Measurements from ENCODE around the gene TERT.
"Not testable (repeated sequence)": the region's sequence is repeated elsewhere in the genome, so short reads cannot be mapped to it uniquely, and the experiment has no call there.

DNA sequence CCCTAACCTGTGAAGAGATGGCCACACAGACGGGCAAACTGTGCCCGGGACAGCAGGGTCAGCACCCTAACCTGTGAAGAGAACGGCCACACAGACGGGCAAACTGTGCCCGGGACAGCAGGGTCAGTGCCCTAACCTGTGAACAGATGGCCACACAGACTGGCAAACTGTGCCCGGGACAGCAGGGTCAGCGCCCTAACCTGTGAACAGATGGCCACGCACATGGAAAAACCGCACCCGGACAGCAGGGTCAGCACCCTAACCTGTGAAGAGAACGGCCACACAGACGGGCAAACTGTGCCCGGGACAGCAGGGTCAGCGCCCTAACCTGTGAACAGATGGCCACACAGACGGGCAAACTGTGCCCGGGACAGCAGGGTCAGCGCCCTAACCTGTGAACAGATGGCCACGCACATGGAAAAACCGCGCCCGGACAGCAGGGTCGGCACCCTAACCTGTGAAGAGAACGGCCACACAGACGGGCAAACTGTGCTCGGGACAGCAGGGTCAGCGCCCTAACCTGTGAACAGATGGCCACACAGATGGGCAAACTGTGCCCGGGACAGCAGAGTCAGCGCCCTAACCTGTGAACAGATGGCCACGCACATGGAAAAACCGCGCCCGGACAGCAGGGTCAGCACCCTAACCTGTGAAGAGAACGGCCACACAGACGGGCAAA, 44.4 kb upstream of the TERT start:
- not testable (repeated sequence) for TF ChIP-seq TAF1 (IDR thresholded peaks at IDR 0.05; ENCODE audit: borderline replicate concordance, low read depth, low read length); NRF1 (conservative IDR thresholded peaks at IDR 0.05; ENCODE audit: low read depth, low read length); JUND (IDR thresholded peaks at IDR 0.05; ENCODE audit: low read depth, low read length); POLR2A (IDR thresholded peaks at IDR 0.05; ENCODE audit: low read depth, low read length); ZNF217 (IDR thresholded peaks at IDR 0.05); MTA3 (IDR thresholded peaks at IDR 0.05; ENCODE audit: borderline replicate concordance, low read length); SREBF2 (IDR thresholded peaks at IDR 0.05; ENCODE audit: low read length); CHD1 (IDR thresholded peaks at IDR 0.05; ENCODE audit: low read depth, low read length)
- TF ChIP-seq, protein P1, sequence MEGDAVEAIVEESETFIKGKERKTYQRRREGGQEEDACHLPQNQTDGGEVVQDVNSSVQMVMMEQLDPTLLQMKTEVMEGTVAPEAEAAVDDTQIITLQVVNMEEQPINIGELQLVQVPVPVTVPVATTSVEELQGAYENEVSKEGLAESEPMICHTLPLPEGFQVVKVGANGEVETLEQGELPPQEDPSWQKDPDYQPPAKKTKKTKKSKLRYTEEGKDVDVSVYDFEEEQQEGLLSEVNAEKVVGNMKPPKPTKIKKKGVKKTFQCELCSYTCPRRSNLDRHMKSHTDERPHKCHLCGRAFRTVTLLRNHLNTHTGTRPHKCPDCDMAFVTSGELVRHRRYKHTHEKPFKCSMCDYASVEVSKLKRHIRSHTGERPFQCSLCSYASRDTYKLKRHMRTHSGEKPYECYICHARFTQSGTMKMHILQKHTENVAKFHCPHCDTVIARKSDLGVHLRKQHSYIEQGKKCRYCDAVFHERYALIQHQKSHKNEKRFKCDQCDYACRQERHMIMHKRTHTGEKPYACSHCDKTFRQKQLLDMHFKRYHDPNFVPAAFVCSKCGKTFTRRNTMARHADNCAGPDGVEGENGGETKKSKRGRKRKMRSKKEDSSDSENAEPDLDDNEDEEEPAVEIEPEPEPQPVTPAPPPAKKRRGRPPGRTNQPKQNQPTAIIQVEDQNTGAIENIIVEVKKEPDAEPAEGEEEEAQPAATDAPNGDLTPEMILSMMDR (IDR thresholded peaks at IDR 0.05 in 2 of 3, conservative IDR thresholded peaks at IDR 0.05 in 1 of 3; ENCODE audit: control insufficient read depth in 2 of 3, extremely low read depth in 1 of 3, insufficient read depth in 1 of 3, low read depth in 3 of 3, low read length in 3 of 3) = not testable (repeated sequence)
